Body of pancreas (tissue), 4 donors: ENCODE results near the gene RARA. TPM values are rescaled to one million over a fixed set of nuclear protein-coding genes. Genes with fewer than 3 reads are reported as not detected.
A peak's percentile ranks its signal among the peaks of the same experiment; 100 is the strongest.

Experiments
- ATAC-seq: fragments of 150-250 bp; one replicate; pipeline ENCODE4 v1.9.1; 2016
- DNase-seq, 4 donors: peaks; one replicate each; pipeline ENCODE4 v3.0.0-alpha.2; 2019
- H3K27ac ChIP-seq, 4 donors: fragments of 200-600 bp; sonication (generic); 1 replicate in 3 of 4; 2 replicates in 1 of 4; pipeline versions ENCODE4 v1.5.1 to v1.6.1; 2016 to 2019; ENCODE audit warnings: mild to moderate bottlenecking in 1 of 4, mixed read lengths in 1 of 4, moderate library complexity in 1 of 4
- H3K27me3 ChIP-seq, 2 donors: fragments of 200-600 bp; sonication (generic); one replicate each; pipeline ENCODE4 v1.6.0; 2016; ENCODE audit warnings: mild to moderate bottlenecking in 1 of 2
- H3K36me3 ChIP-seq, 2 donors: fragments of 200-600 bp; sonication (generic); replicated peaks in 1 of 2; 2 replicates each; pipeline ENCODE4 v1.5.1; 2016; ENCODE audit warnings: low read depth in 2 of 2; ENCODE audit not compliant: insufficient read depth in 1 of 2
- H3K4me1 ChIP-seq: fragments of 200-600 bp; sonication (generic); one replicate; pipeline ENCODE4 v1.6.0; 2016
- H3K4me3 ChIP-seq, 2 donors: fragments of 200-600 bp; sonication (generic); 1 replicate in 1 of 2; 2 replicates in 1 of 2; pipeline ENCODE4 v1.5.1; 2016 to 2019
- H3K9me3 ChIP-seq, 3 donors: fragments of 200-600 bp; sonication (generic); 1 replicate in 2 of 3; 2 replicates in 1 of 3; pipeline ENCODE4 v1.5.1; 2016
- POLR2A ChIP-seq, 3 donors: fragments of 450-650 bp; IDR thresholded peaks; one replicate each; pipeline ENCODE4 v1.6.1; 2016; ENCODE audit warnings: antibody characterized with exemption in 3 of 3, mild to moderate bottlenecking in 2 of 3
- WGBS, 2 donors: methylation state at CpG; one replicate each; pipeline ENCODE4 v1.1.5; 2017; 5-methylcytosine and 5-hydroxymethylcytosine counted together
- intact Hi-C: fragments of 100-400 bp; cut with DNase I; formaldehyde crosslinking; loops from one replicate; pipeline ENCODE4 v1.15.1; 2023
- total RNA-seq, 2 donors: library from RNA; depleted of rRNA; stranded (reverse); fragments of >200 nt; gene quantifications; one replicate each; pipeline ENCODE4 v1.1.0, GENCODE V29; 2016
- TF ChIP-seq, protein P1 (sequence below), 7 experiments: fragments of 450-650 bp in 4 of 7; fragments of 200-600 bp in 3 of 7; sonication (generic) in 3 of 7; IDR thresholded peaks; one replicate each; pipeline ENCODE4 v1.5.1; 2016 to 2019; ENCODE audit warnings: antibody characterized with exemption in 7 of 7

The RARA gene
- total RNA-seq, 2 donors from 2014 or later, result 11.4 to 13.8 TPM

DNA sequence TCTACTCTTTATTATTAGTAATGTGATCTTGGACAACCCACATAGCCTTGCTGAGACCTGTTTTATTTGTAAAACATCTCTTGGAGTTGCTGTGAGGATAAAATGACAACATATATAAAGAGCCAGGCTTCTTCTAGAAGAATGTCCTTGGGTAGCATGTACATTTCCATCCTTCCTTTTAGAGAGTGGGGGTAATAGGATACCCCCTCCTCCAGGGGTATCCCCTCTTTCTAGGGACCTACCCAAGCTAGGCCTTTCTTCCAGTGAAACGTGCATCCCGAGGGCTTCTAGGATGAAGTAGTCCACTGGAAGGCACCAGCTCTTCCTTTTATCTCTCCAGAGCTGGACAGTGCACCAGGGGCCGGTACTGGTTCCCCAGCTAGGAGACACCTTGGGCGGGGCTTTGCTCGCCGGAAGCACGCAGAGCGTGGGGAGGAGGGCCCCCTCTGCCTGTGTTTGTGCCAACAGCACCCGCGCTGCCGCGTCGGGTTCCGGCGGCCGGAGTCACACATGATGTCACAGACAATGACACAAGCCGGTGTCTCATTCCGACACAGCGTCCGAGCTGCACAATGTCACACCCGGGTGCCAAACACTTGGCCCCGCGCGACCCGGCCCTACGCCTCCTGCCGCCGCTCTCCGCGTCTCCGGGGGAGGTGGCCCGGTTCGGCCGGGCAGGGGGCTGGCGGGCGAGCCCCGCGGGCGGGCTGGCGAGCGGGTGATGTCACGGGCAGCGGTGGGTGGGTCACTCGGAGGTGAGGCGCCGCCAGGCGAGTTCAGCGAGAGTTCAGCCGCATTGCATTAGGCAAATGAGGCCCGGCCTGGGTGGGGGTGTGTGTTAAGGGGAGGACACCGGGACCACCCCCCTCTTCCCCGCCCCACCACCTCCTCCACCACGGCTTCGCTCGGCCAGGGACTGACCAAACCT lies 32.2 kb downstream of the RARA start:
- ATAC-seq (peak; percentile 52), DNase-seq (peak; percentile 81 to 91 (median 86))
- TF ChIP-seq, protein P1, sequence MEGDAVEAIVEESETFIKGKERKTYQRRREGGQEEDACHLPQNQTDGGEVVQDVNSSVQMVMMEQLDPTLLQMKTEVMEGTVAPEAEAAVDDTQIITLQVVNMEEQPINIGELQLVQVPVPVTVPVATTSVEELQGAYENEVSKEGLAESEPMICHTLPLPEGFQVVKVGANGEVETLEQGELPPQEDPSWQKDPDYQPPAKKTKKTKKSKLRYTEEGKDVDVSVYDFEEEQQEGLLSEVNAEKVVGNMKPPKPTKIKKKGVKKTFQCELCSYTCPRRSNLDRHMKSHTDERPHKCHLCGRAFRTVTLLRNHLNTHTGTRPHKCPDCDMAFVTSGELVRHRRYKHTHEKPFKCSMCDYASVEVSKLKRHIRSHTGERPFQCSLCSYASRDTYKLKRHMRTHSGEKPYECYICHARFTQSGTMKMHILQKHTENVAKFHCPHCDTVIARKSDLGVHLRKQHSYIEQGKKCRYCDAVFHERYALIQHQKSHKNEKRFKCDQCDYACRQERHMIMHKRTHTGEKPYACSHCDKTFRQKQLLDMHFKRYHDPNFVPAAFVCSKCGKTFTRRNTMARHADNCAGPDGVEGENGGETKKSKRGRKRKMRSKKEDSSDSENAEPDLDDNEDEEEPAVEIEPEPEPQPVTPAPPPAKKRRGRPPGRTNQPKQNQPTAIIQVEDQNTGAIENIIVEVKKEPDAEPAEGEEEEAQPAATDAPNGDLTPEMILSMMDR (IDR thresholded peaks at IDR 0.05), result peak in 1 of 7 experiments; percentile 14
- TF ChIP-seq POLR2A (IDR thresholded peaks at IDR 0.05), result peak; percentile 16 to 62 (median 50)
- 0 to 1% methylated on average over 27 to 52 of the region's 55 CpGs for WGBS, 2 donors
- Histone ChIP-seq H3K27me3 (no peaks in the 10 kb centered on the region), H3K4me3 (peak overlapping the region; percentile 68 to 80), H3K27ac (peak overlapping the region; percentile 71 to 89 (median 80)), H3K36me3 (no peaks in the 10 kb centered on the region), H3K9me3 (no peaks in the 10 kb centered on the region), H3K4me1 (peaks cover 54% of the 10 kb centered on the region)
- intact Hi-C loops, result no loop called here

DNA sequence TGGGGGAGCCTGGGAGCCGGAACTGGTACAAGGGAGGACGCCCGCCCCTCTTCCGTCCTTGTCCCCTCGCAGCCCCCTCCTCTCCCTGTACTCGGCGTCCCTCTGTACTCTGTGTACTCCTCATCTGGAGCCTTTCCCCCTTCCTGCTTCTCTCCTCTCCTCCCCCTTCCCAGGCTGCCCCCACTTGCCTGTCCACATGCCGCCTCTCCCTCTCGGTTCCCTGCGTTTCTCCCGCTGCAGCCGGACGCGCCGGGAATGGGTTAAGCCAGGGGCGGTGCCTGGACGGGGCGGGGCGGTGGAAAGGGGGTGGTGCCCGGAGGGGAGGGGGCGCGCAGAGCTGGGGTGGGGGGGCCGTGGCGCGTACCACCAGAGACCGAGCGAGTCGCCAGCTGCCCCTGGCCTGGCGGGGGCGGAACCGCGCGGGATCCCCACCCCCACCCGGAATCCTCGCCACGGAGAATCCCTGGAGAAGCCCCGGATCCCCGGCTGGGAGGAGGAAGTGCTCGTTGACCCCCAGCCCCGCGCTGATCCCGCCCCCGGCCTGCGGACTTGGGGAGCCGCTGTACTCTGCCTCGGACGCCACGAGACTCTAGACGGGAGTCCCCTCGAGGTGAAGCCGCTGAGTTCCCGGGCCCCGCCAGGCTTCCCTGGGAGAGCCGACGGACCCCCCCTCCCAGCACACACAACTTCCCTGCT lies 33.0 kb downstream of the RARA start:
- TF ChIP-seq, protein P1 (IDR thresholded peaks at IDR 0.05), result no peak
- TF ChIP-seq POLR2A (IDR thresholded peaks at IDR 0.05), result peak in 2 of 3 donors; percentile 47 to 55
- WGBS, 2 donors, result 0 to 2% methylated on average over 26 to 47 of the region's 55 CpGs
- intact Hi-C loops, result no loop called here
- no peaks in the 10 kb centered on the region for H3K9me3 ChIP-seq
- DNase-seq (peak; percentile 70 to 79 (median 74)), ATAC-seq (peak; percentile 55)
- H3K4me1 ChIP-seq, result peaks cover 62% of the 10 kb centered on the region
- peak overlapping the region; percentile 71 to 89 (median 80) for H3K27ac ChIP-seq
- peak overlapping the region; percentile 68 to 80 for H3K4me3 ChIP-seq
- no peaks in the 10 kb centered on the region for H3K27me3 ChIP-seq
- no peaks in the 10 kb centered on the region for H3K36me3 ChIP-seq

DNA sequence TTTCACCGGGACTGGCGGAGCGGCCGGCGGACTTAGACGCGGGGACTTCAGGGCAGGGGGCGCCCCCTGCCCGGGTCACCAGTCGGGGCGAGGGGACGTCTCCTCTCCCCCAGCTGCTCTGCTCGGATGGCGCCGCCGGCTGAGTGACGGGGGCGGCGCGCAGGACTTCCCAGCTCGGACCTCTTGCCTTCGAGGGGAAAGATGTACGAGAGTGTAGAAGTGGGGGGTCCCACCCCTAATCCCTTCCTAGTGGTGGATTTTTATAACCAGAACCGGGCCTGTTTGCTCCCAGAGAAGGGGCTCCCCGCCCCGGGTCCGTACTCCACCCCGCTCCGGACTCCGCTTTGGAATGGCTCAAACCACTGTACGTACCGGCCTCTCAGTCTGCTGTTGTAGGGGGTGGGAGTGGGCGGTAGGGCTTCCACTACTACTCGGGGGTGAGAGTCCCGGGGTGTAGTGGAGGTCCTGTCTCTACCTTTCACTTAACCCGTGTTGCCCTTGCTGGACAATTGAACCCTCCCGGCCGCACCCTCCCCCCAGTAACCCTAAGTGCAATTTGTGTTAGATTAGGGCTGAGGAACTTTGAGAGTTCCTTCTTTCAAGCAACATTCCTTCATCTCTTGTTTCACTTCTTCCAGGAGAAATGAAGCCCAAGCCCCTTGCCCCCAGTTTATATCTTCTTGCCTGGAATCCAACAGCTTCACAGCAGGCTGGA lies 33.7 kb downstream of the RARA start:
- intact Hi-C loops, result no loop called here

More for the DNA sequence above, 33.7 kb downstream of the RARA start:
- peaks cover 67% of the 10 kb centered on the region for H3K4me1 ChIP-seq
- H3K4me3 ChIP-seq, result peak overlapping the region; percentile 68 to 80
- peak overlapping the region; percentile 71 to 89 (median 80) for H3K27ac ChIP-seq
- H3K27me3 ChIP-seq, result no peaks in the 10 kb centered on the region
- ATAC-seq, result no peak
- no peaks in the 10 kb centered on the region for H3K9me3 ChIP-seq
- H3K36me3 ChIP-seq, result no peaks in the 10 kb centered on the region
- DNase-seq, result no peak
- 4 to 14% methylated on average over 10 to 31 of the region's 38 CpGs for WGBS, 2 donors
- TF ChIP-seq, protein P1 (IDR thresholded peaks at IDR 0.05), result no peak
- TF ChIP-seq POLR2A (IDR thresholded peaks at IDR 0.05), result no peak
